Measurements from ENCODE around the gene PATZ1. TPM values are rescaled to one million over a fixed set of nuclear protein-coding genes. Genes with fewer than 3 reads are reported as not detected.

Gene PATZ1
- total and polyA plus RNA-seq, 9 donors = 26.3 to 44.5 (median 37.0) TPM

DNA sequence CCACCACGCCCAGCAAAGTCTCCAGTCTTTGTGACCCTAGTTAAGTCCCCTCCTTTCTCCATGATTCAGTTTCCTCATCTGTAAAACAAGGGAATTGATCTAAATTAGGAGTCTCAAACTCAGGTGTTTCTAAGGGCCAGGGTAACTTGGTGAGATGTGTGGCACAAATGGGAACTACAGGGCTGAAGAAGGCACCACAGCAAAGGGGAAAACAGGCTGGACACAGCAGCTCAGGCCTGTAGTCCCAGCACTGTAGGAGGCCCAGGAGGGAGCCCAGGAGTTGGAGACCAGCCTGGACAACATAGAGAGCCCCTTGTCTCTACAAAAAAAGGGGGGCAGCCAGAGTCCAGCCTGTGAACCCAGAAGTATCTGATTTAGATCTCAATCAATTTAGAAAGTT lies 15.6 kb upstream of the PATZ1 start:
- WGBS, 3 donors = 38 to 47% (median 42%) methylated on average over 1 of the region's 1 CpG
- Histone ChIP-seq H3K36me3 (no peaks in the 10 kb centered on the region), H3K9me3 (no peaks in the 10 kb centered on the region), H3K4me1 (ENCODE audit: insufficient read depth) (no peaks in the 10 kb centered on the region), H3K4me3 (no peak overlapping the region), H3K27ac (no peak overlapping the region), H3K27me3 (no peaks in the 10 kb centered on the region)
- no peak for DNase-seq
- TF ChIP-seq EP300 (IDR thresholded peaks at IDR 0.05) (no peak), CTCF (IDR thresholded peaks at IDR 0.05) (no peak), POLR2A (IDR thresholded peaks at IDR 0.05) (no peak)
- intact Hi-C loops (cut with DNase I) = loop anchor here in 1 of 4 donors (10.0 kb wide), 1 partner anchor 907 kb away; no protein-coding TSS in a partner anchor

GRCh38 chr22:31360029-31360428 lies 13.9 kb upstream of the PATZ1 start:
- H3K9me3 ChIP-seq = no peaks in the 10 kb centered on the region
- intact Hi-C loops (cut with DNase I) = loop anchor here in 1 of 4 donors (10.0 kb wide), 1 partner anchor 905 kb away; no protein-coding TSS in a partner anchor

DNA sequence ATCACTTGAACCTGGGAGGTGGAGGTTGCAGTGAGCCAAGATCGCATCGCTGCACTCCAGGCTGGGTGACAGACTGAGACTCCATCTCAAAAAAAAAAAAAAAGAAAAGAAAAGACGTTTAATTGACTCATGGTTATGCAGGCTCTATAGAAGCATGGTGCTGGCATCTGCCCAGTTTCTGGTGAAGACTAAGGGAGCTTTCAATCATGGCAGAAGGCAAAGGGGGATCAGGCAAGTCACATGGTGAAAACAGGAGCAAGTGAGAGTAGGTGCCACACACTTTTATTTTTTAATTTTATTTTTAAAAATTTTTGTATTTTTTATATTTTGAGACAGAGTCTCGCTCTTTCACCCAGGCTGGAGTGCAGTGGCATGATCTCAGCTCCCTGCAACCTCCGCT lies 8.4 kb upstream of the PATZ1 start:
- no peak for DNase-seq
- H3K4me1 ChIP-seq (ENCODE audit: insufficient read depth) = no peaks in the 10 kb centered on the region
- H3K36me3 ChIP-seq = no peaks in the 10 kb centered on the region
- no peaks in the 10 kb centered on the region for H3K9me3 ChIP-seq
- no peaks in the 10 kb centered on the region for H3K27me3 ChIP-seq
- H3K4me3 ChIP-seq = no peak overlapping the region
- TF ChIP-seq CTCF (IDR thresholded peaks at IDR 0.05) (no peak), POLR2A (IDR thresholded peaks at IDR 0.05) (no peak), EP300 (IDR thresholded peaks at IDR 0.05) (no peak)
- no peak overlapping the region for H3K27ac ChIP-seq
- intact Hi-C loops (cut with DNase I) = no loop called here
- 77 to 78% (median 77%) methylated on average over 5 of the region's 5 CpGs for WGBS, 3 donors

More at GRCh38 chr22:31360029-31360428, 13.9 kb upstream of the PATZ1 start:
- TF ChIP-seq POLR2A (IDR thresholded peaks at IDR 0.05) (no peak), EP300 (IDR thresholded peaks at IDR 0.05) (no peak), CTCF (IDR thresholded peaks at IDR 0.05) (no peak)
- Histone ChIP-seq H3K27me3 (no peaks in the 10 kb centered on the region), H3K27ac (no peak overlapping the region), H3K36me3 (no peaks in the 10 kb centered on the region), H3K4me1 (ENCODE audit: insufficient read depth) (no peaks in the 10 kb centered on the region), H3K4me3 (no peak overlapping the region)
- 70 to 83% (median 76%) methylated on average over 1 of the region's 1 CpG for WGBS, 3 donors
- DNase-seq = no peak

DNA sequence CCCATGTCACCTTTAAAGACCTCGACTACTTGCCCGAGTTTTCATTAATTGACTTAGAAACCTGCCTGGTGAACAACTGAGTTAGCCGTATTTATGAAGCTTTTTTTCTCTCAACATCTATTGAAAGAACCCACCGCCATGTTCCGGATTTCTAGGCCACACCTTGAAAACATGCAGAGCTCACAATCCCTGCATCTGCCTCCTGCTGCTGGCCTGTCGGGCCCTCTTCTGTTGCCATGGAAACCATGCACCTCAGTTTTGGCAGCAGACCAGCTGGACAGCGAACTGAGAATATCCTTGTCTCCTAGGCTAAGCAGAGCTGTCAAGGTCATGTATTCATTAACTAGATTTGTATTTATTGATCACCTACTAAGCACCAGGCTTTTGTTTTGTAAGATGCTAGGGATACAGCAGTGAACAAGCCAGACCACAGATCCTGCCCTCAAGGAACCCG lies 4.3 kb upstream of the PATZ1 start:
- Histone ChIP-seq H3K9me3 (no peaks in the 10 kb centered on the region), H3K4me3 (no peak overlapping the region), H3K4me1 (ENCODE audit: insufficient read depth) (no peaks in the 10 kb centered on the region), H3K36me3 (no peaks in the 10 kb centered on the region), H3K27me3 (no peaks in the 10 kb centered on the region), H3K27ac (no peak overlapping the region)
- WGBS, 3 donors = 37 to 49% (median 40%) methylated on average over 8 of the region's 8 CpGs
- intact Hi-C loops (cut with DNase I) = no loop called here
- no peak for DNase-seq
- TF ChIP-seq EP300 (IDR thresholded peaks at IDR 0.05) (no peak), POLR2A (IDR thresholded peaks at IDR 0.05) (no peak)

- intact Hi-C loops (cut with DNase I) = loop anchor here in 3 of 4 donors (5.0 to 10.0 kb wide), 3 partner anchors 45 to 285 kb away; partner anchors contain the start of gene DRG1 (in 3 of the 3)
- TF ChIP-seq CTCF (IDR thresholded peaks at IDR 0.05) (no peak), EP300 (IDR thresholded peaks at IDR 0.05) (no peak), POLR2A (IDR thresholded peaks at IDR 0.05) (no peak)
- no peaks in the 10 kb centered on the region for H3K9me3 ChIP-seq
- H3K27ac ChIP-seq = no peak overlapping the region
- H3K4me1 ChIP-seq (ENCODE audit: insufficient read depth) = peaks cover under 1% of the 10 kb centered on the region
- no peaks in the 10 kb centered on the region for H3K27me3 ChIP-seq
- no peak for DNase-seq
- H3K36me3 ChIP-seq = no peaks in the 10 kb centered on the region
- H3K4me3 ChIP-seq = no peak overlapping the region
These were observed 3.8 kb upstream of the PATZ1 start for GRCh38 chr22:31349960-31350359.

Measured in ovary (tissue), 9 donors.